GM20000 (cell line): Measurements from ENCODE around the gene ERCC6L2.

Experiments used
- DNase-seq: peaks from one replicate; pipeline ENCODE4 v3.0.0; 2012; ENCODE audit warnings: low spot score
- TF ChIP-seq, protein P1 (sequence below): IDR thresholded peaks from 2 replicates; pipeline ENCODE4 v1.5.1; 2012; ENCODE audit warnings: mild to moderate bottlenecking, control low read depth; ENCODE audit errors: extremely low read depth, missing control alignments

The ERCC6L2 gene

DNA sequence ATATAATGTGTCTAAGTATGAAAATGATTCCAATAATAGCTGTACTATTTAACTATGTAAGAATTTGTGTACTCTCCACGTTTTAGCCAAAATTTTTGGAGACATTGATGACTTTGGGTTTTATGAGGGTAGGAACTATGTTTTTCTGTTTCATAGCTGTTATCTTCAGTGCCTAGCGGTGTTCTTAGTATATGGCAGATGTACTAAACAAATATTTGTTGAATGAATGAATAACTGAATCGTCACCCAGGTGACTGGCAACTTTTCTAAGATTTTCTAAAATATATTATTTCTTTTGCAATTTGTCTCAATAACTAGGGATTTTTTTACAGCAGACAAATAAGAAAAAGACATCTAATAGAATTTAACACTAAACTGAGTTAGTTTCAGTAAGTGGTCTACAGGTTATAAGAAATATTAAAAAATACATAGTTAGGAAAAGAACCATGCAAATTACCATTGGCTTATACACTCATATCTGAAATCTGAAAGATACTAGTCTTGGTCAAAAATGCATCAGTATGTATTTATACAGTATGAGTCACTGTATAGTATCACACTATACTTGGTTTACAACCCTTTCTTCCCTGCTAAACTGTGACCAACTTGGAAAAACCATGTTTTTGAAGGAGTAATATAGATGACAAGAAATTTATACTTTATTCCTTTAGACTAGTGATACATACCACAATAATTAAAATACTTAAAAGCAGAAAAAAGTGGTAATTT is 10.5 kb upstream of the ERCC6L2 start:
- TF ChIP-seq, protein P1, sequence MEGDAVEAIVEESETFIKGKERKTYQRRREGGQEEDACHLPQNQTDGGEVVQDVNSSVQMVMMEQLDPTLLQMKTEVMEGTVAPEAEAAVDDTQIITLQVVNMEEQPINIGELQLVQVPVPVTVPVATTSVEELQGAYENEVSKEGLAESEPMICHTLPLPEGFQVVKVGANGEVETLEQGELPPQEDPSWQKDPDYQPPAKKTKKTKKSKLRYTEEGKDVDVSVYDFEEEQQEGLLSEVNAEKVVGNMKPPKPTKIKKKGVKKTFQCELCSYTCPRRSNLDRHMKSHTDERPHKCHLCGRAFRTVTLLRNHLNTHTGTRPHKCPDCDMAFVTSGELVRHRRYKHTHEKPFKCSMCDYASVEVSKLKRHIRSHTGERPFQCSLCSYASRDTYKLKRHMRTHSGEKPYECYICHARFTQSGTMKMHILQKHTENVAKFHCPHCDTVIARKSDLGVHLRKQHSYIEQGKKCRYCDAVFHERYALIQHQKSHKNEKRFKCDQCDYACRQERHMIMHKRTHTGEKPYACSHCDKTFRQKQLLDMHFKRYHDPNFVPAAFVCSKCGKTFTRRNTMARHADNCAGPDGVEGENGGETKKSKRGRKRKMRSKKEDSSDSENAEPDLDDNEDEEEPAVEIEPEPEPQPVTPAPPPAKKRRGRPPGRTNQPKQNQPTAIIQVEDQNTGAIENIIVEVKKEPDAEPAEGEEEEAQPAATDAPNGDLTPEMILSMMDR, result no peak
- DNase-seq, result no peak

DNA sequence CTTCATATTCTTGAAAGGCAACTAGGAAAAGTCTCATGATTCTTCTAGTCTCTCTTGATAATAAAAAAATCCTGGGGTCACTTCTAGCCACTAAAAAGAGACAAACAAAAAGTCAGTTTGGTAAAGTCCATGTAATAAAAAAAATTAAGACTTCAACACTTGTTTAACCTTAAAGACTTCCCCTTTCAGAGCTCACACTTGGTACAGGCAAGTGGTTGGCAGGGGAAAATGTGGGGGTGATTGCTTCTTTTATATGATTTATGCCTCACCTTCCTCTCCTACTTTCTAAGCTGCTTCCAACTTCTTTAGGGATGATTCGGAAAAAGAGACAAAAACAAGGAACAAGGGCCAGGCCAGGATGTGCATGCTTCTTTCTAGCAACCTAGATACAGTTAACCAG is 5.1 kb upstream of the ERCC6L2 start:
- TF ChIP-seq, protein P1, result no peak
- DNase-seq, result no peak

DNA sequence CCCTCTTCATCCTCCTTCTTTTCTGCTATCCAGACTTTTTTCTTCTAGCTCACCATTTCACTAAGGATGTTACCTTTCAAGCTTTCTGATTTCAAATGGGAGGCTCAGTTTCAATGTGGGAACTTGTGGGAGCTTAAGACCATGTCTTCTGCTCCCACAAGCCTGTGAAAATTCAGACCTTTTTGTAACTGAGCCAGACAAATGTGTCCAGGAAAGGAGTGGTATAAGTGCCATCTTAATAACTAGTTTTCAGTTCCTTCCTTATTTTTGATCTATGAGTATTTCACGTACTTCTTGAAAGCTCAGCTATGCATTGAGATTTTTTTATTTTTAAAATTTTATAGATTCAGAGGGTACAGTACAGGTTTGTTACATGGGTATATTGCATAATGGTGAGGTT is 4.6 kb upstream of the ERCC6L2 start:
- TF ChIP-seq, protein P1, result no peak
- DNase-seq, result no peak

DNA sequence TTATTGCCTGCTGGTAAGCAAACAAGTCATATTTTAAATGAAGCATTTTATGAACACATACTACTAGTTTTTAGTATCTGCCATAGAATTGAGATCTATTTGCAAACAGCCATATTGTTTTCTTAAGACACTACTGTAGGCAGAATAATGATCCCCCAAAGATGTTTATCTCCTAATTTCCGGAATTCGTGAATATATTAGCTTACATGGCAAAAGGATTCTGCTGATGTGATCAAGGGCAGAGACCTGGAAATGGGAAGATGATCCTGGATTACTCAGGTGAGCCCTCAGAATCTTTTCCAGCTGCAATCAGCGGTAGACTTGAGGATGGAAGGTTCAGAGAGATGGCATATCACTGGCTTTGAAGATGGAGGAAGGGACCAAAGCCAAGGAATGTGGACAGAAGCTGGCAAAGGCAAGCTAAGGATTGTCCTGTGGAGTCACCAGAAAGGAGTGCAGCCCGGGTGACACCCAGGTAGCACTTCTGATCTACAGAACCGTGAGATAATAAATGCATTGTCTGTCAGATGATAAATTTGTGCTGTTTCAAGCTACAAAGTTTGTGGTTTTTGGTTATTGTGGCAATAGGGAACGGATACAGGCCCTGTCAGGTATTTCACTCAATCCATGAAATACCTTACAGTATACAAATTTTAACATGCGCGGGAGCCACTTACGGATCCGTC is 1.0 kb upstream of the ERCC6L2 start:
- TF ChIP-seq, protein P1, result no peak
- no peak for DNase-seq

DNA sequence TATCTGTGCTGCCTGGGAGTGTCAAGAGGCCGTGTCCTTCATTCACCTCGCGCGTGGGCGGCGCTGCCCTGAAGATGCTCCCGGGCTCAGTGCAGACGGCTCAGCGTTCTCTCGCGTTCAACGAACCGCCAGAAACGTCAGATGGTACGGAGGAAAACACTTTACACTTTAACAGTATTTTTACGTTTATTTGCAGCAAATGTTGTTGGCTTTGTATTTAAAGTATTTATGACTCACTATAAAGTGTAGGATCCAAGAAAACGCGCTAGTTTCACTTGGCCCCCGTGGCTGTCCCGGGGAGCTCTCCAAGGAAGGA is 544 bp upstream of the ERCC6L2 start:
- TF ChIP-seq, protein P1, result no peak

DNA sequence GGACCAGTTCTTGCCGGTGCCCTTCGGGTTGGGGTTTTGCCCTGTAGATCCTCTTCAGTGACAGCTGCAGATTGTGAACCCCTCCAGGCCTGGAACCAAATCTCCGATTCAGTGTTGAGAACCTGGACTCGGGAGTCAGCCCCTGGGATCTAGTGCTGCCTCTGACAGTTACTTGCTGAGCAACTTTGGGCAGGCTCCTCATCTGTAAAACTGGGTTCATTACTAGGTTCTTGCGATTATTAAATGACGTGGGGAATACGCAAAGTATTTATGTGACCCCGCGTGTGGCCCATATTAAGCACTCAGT is 600 bp downstream of the ERCC6L2 start:
- TF ChIP-seq, protein P1, result no peak
- DNase-seq, result no peak

More for the DNA sequence above, 544 bp upstream of the ERCC6L2 start:
- DNase-seq, result peak; percentile 33

DNA sequence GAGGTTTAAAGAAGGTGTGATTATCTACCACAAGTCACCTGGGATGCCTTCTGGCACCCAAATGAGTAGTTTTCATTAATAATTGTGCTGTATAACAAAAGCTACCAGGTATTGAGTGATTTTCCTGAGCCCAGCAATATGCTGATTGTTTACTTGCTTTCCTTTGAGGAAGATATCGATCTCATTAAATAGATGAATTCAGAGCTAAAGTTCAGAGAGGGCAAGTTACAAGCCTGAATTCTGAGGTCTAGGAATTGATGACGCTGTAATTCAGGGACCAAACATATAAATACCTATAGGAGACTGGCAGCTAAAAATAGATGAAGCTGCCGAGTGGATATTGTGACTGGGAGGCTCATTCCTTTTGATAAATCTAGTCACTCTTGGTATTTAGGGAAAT is 1.1 kb downstream of the ERCC6L2 start:
- no peak for DNase-seq
- TF ChIP-seq, protein P1, result no peak
